ENCODE measurements around the gene KCTD19. TPM values are rescaled to one million over a fixed set of nuclear protein-coding genes. Genes with fewer than 3 reads are reported as not detected.

KCTD19 gene
- total and polyA plus RNA-seq, 7 donors, result 0.03 TPM; not detected in 6

- Histone ChIP-seq H3K4me3 (no peak overlapping the region), H3K9me3 (no peaks in the 10 kb centered on the region), H3K4me1 (peaks cover 10% of the 10 kb centered on the region), H3K27ac (no peak overlapping the region), H3K27me3 (ENCODE audit: insufficient read depth in 3 of 3, low read length in 2 of 3) (no peaks in the 10 kb centered on the region), H3K36me3 (ENCODE audit: insufficient read depth in 1 of 2, low read depth in 1 of 2) (no peaks in the 10 kb centered on the region)
- intact Hi-C loops (cut with DNase I), result loop anchor here in 1 of 2 donors (10.0 kb wide), 1 partner anchor 150 kb away; the partner anchor contains the start of gene ZDHHC1
- WGBS, 3 donors, result 88 to 91% (median 89%) methylated on average over 5 of the region's 5 CpGs
- DNase-seq, result peak in 1 of 2 donors; percentile 13
- TF ChIP-seq CTCF (IDR thresholded peaks at IDR 0.05), result no peak
- ATAC-seq, result no peak
These were observed 61.7 kb downstream of the KCTD19 start for GRCh38 chr16:67264866-67265265.

DNA sequence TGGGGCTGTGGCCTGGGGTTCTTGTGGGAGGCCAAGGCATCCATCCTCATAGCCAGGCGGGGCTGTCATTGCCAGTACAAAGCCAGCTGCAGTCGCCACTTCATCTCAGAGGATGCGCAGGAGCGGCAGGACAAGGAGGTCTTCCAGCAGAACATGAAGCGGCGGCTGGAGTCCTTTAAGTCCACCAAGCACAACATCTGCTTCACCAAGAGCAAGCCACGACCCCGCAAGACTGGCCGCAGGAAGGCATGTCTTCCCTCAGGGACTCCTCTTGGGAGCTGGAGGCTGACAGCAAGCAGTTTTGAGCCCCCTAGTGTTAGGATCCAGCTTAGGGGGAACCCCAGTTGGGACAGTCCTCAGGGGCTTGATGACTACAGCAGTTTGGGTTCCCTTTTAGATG is 62.3 kb downstream of the KCTD19 start:
- Histone ChIP-seq H3K36me3 (ENCODE audit: insufficient read depth in 1 of 2, low read depth in 1 of 2) (no peaks in the 10 kb centered on the region), H3K27me3 (ENCODE audit: insufficient read depth in 3 of 3, low read length in 2 of 3) (no peaks in the 10 kb centered on the region), H3K4me3 (no peak overlapping the region), H3K4me1 (peaks cover 10% of the 10 kb centered on the region), H3K27ac (no peak overlapping the region), H3K9me3 (no peaks in the 10 kb centered on the region)
- ATAC-seq (no peak), DNase-seq (peak; percentile 5 to 30)
- intact Hi-C loops (cut with DNase I), result loop anchor here in 1 of 2 donors (10.0 kb wide), 1 partner anchor 151 kb away; the partner anchor contains the start of gene ZDHHC1
- no peak for TF ChIP-seq CTCF (IDR thresholded peaks at IDR 0.05)
- WGBS, 3 donors, result 83 to 84% (median 84%) methylated on average over 9 of the region's 9 CpGs

GRCh38 chr16:67263201-67263600 is 63.3 kb downstream of the KCTD19 start:
- Histone ChIP-seq H3K27me3 (ENCODE audit: insufficient read depth in 3 of 3, low read length in 2 of 3) (no peaks in the 10 kb centered on the region), H3K9me3 (no peaks in the 10 kb centered on the region), H3K27ac (no peak overlapping the region), H3K36me3 (ENCODE audit: insufficient read depth in 1 of 2, low read depth in 1 of 2) (no peaks in the 10 kb centered on the region), H3K4me1 (peaks cover 10% of the 10 kb centered on the region), H3K4me3 (no peak overlapping the region)
- WGBS, 3 donors, result 71 to 81% (median 72%) methylated on average over 3 of the region's 3 CpGs
- no peak for ATAC-seq
- peak in 1 of 2 donors; percentile 15 for DNase-seq
- intact Hi-C loops (cut with DNase I), result loop anchor here in 1 of 2 donors (10.0 kb wide), 1 partner anchor 152 kb away; the partner anchor contains the start of gene ZDHHC1
- TF ChIP-seq CTCF (IDR thresholded peaks at IDR 0.05), result no peak

DNA sequence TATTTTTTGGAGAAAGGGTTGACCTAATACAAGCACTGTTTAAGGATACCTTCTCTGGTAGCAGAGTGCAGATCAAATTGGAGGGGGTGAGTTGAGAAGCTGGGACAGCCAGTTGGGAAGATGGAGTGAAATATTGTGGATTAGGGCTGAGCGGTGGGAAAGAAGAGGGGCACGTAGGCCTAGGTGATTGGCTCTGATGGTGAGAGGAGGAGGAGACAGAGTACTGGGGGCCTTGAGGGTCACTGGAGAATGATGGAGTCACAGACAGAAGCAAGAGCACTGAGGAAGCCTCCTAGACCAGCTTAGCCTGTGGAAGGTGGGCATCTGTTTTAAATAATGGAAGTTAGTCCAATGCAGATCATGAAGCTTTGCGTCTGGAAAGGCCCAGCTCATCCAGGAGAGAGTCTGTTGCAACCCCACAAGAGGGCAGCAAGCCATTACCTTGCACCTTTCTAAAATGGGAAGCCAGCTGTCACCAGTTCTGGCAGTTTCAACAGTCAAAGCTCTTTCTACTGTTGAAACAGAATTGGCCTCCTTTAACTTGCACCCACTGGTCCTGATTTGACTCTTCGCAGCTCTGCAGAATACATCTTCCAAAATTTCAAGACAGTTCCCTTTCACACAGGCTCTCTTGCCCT is 66.0 kb downstream of the KCTD19 start:
- Histone ChIP-seq H3K36me3 (ENCODE audit: insufficient read depth in 1 of 2, low read depth in 1 of 2) (peaks cover 0 to under 1% of the 10 kb centered on the region in 2 donors), H3K4me1 (peaks cover 10% of the 10 kb centered on the region), H3K9me3 (no peaks in the 10 kb centered on the region), H3K4me3 (no peak overlapping the region), H3K27me3 (ENCODE audit: insufficient read depth in 3 of 3, low read length in 2 of 3) (no peaks in the 10 kb centered on the region), H3K27ac (peak overlapping the region; percentile 66)
- intact Hi-C loops (cut with DNase I), result loop anchor here (1.0 to 10.0 kb wide), 3 partner anchors 24 to 154 kb away; partner anchors contain the start of gene ZDHHC1 (in 1 of the 2)
- peak; percentile 68 for TF ChIP-seq CTCF (IDR thresholded peaks at IDR 0.05)
- WGBS, 3 donors, result 46 to 54% (median 53%) methylated on average over 4 of the region's 4 CpGs
- ATAC-seq (peak; percentile 91 to 98 (median 94)), DNase-seq (peak; percentile 53 to 75)

Measured in psoas muscle (tissue), 8 donors.